ENCODE results near the gene HTT-AS.

- TF ChIP-seq CTCF (IDR thresholded peaks at IDR 0.05; ENCODE audit: poor library complexity, severe bottlenecking) (no peak), POLR2AphosphoS5 (IDR thresholded peaks at IDR 0.05) (no peak), EZH2 (IDR thresholded peaks at IDR 0.05; ENCODE audit: borderline replicate concordance, insufficient read depth, low read length, poor library complexity, severe bottlenecking) (no peak), EP300 (conservative IDR thresholded peaks at IDR 0.05; ENCODE audit: poor library complexity, severe bottlenecking) (no peak)
Observed at GRCh38 chr4:3060946-3061345, 13.4 kb downstream of the HTT-AS start.

All from neural cell (in vitro differentiated cells).